CD14-positive monocyte (primary cell): Measurements from ENCODE around the gene AMPH. TPM values are rescaled to one million over a fixed set of nuclear protein-coding genes. Genes with fewer than 3 reads are reported as not detected.

Experiments used
- DNase-seq, 3 donors: peaks; one replicate each; pipeline ENCODE4 v3.0.0-alpha.2; 2011 to 2022
- H2AFZ ChIP-seq: 2 replicates; pipeline ENCODE4 v1.6.0; 2012; ENCODE audit warnings: mild to moderate bottlenecking, low read depth, low read length, inconsistent platforms; ENCODE audit not compliant: insufficient read depth, poor library complexity, severe bottlenecking
- H3K27ac ChIP-seq, 2 donors: 1 replicate in 1 of 2; 2 replicates in 1 of 2; pipeline ENCODE4 v1.5.1; 2012 to 2013; ENCODE audit warnings: low read length in 2 of 2, control low read depth in 1 of 2, inconsistent platforms in 1 of 2, low read depth in 1 of 2, mild to moderate bottlenecking in 1 of 2
- H3K27me3 ChIP-seq, 2 donors: one replicate each; pipeline versions ENCODE4 v1.6.0 to v1.6.1; 2011 to 2013; ENCODE audit warnings: low read length in 2 of 2; ENCODE audit not compliant: control insufficient read depth in 2 of 2, insufficient read depth in 2 of 2
- H3K36me3 ChIP-seq, 2 donors: replicated peaks in 1 of 2; 1 replicate in 1 of 2; 2 replicates in 1 of 2; pipeline versions ENCODE4 v1.5.1 to v1.6.1; 2012 to 2013; ENCODE audit warnings: low read length in 2 of 2, control low read depth in 1 of 2, inconsistent platforms in 1 of 2, mild to moderate bottlenecking in 1 of 2; ENCODE audit not compliant: insufficient read depth in 2 of 2, control insufficient read depth in 1 of 2
- H3K4me1 ChIP-seq, 2 donors: 1 replicate in 1 of 2; 2 replicates in 1 of 2; pipeline versions ENCODE4 v1.5.1 to v1.6.1; 2012 to 2013; ENCODE audit warnings: low read length in 2 of 2, control low read depth in 1 of 2, inconsistent platforms in 1 of 2, mild to moderate bottlenecking in 1 of 2, moderate library complexity in 1 of 2; ENCODE audit not compliant: insufficient read depth in 2 of 2, control insufficient read depth in 1 of 2
- H3K4me2 ChIP-seq: replicated peaks from 2 replicates; pipeline ENCODE3; 2012; ENCODE audit warnings: low read length, moderate library complexity, mild to moderate bottlenecking; ENCODE audit not compliant: poor library complexity, severe bottlenecking; ENCODE audit errors: extremely low read depth
- H3K4me3 ChIP-seq, 3 experiments: fragments of 200-600 bp in 1 of 3; sonication (generic) in 1 of 3; replicated peaks in 1 of 3; 1 replicate in 2 of 3; 2 replicates in 1 of 3; pipeline ENCODE4 v1.5.1; 2011 to 2013; ENCODE audit warnings: low read length in 3 of 3, mild to moderate bottlenecking in 3 of 3, control low read depth in 2 of 3, low read depth in 2 of 3, inconsistent platforms in 1 of 3, moderate library complexity in 1 of 3
- H3K79me2 ChIP-seq: 2 replicates; pipeline ENCODE4 v1.6.0; 2012; ENCODE audit warnings: mild to moderate bottlenecking, control low read depth, inconsistent platforms, low read length, moderate library complexity; ENCODE audit not compliant: insufficient read depth
- H3K9ac ChIP-seq: 2 replicates; pipeline ENCODE4 v1.6.0; 2017; ENCODE audit warnings: low read length, mild to moderate bottlenecking; ENCODE audit not compliant: insufficient read depth, poor library complexity, severe bottlenecking
- H3K9me3 ChIP-seq, 2 donors: replicated peaks in 1 of 2; 1 replicate in 1 of 2; 2 replicates in 1 of 2; pipeline versions ENCODE4 v1.5.1 to v1.6.1; 2012 to 2013; ENCODE audit warnings: low read length in 2 of 2, control low read depth in 1 of 2; ENCODE audit not compliant: control insufficient read depth in 1 of 2, insufficient read depth in 1 of 2
- H4K20me1 ChIP-seq: 2 replicates; pipeline ENCODE4 v1.6.0; 2012; ENCODE audit warnings: mild to moderate bottlenecking, low read length, control low read depth, moderate library complexity; ENCODE audit not compliant: insufficient read depth
- H3K27ac Mint-ChIP-seq, 7 donors: one replicate each; pipeline ENCODE4 v1.8.0; 2020; ENCODE audit warnings: mild to moderate bottlenecking in 7 of 7, mixed read lengths in 7 of 7, moderate library complexity in 6 of 7, inconsistent platforms in 2 of 7
- H3K27me3 Mint-ChIP-seq, 3 donors: one replicate each; pipeline ENCODE4 v1.8.0; 2021 to 2022; ENCODE audit warnings: low read depth in 3 of 3, mild to moderate bottlenecking in 3 of 3, mixed read lengths in 3 of 3, moderate library complexity in 3 of 3, inconsistent platforms in 1 of 3
- H3K36me3 Mint-ChIP-seq, 2 donors: one replicate each; pipeline ENCODE4 v1.8.0; 2020; ENCODE audit warnings: mixed read lengths in 2 of 2, inconsistent platforms in 1 of 2, mild to moderate bottlenecking in 1 of 2
- H3K4me1 Mint-ChIP-seq: one replicate; pipeline ENCODE4 v1.8.0; 2020; ENCODE audit warnings: mild to moderate bottlenecking, mixed read lengths
- H3K4me3 Mint-ChIP-seq, 2 donors: one replicate each; pipeline ENCODE4 v1.8.0; 2020; ENCODE audit warnings: mild to moderate bottlenecking in 2 of 2, mixed read lengths in 2 of 2, moderate library complexity in 1 of 2
- H3K9me3 Mint-ChIP-seq, 7 donors: one replicate each; pipeline ENCODE4 v1.8.0; 2020 to 2022; ENCODE audit warnings: mixed read lengths in 7 of 7, mild to moderate bottlenecking in 6 of 7, moderate library complexity in 6 of 7, inconsistent platforms in 2 of 7
- CTCF ChIP-seq: fragments of 200-600 bp; IDR thresholded peaks from one replicate; pipeline ENCODE4 v1.8.0; 2022; ENCODE audit warnings: antibody characterized with exemption, mild to moderate bottlenecking
- WGBS: methylation state at CpG from one replicate; pipeline ENCODE4 v1.1.5; 2013; ENCODE audit warnings: missing lambda C conversion rate; ENCODE audit not compliant: insufficient coverage; 5-methylcytosine and 5-hydroxymethylcytosine counted together
- intact Hi-C, 2 donors: fragments of 100-400 bp; cut with micrococcal nuclease; formaldehyde crosslinking; loops; one replicate each; pipeline versions ENCODE4 v1.15.0 to v1.15.1; 2023
- polyA plus RNA-seq, 3 donors: library from polyadenylated mRNA; depleted of rRNA in 1 of 3; unstranded in 2 of 3; stranded (reverse) in 1 of 3; fragments of 300-500 nt in 2 of 3; fragments of >200 nt in 1 of 3; fragmentation: Illumina TruSeq in 2 of 3; gene quantifications; 1 replicate in 2 of 3; 2 replicates in 1 of 3; pipeline ENCODE4 v1.2.3, GENCODE V29; 2012 to 2021

The AMPH gene
- polyA plus RNA-seq, 3 donors, result 0.61 to 0.96 (median 0.67) TPM

- no peak for TF ChIP-seq CTCF
- Histone ChIP-seq H3K4me2 (no peak overlapping the region), H3K4me3 (no peak overlapping the region), H3K9ac (no peak overlapping the region), H4K20me1 (no peaks in the 10 kb centered on the region), H3K4me1 (no peaks in the 10 kb centered on the region), H3K36me3 (no peaks in the 10 kb centered on the region), H3K27me3 (no peaks in the 10 kb centered on the region), H3K9me3 (no peaks in the 10 kb centered on the region), H3K79me2 (no peaks in the 10 kb centered on the region), H3K27ac (no peak overlapping the region), H2AFZ (no peak overlapping the region)
- Mint-ChIP-seq H3K4me3 (no peak overlapping the region), H3K27ac (no peak overlapping the region), H3K27me3 (peaks cover 0 to 2% (median 0%) of the 10 kb centered on the region in 3 donors), H3K36me3 (no peaks in the 10 kb centered on the region), H3K9me3 (peaks cover 0 to 11% (median 1%) of the 10 kb centered on the region in 7 donors), H3K4me1 (no peaks in the 10 kb centered on the region)
- no peak for DNase-seq
- intact Hi-C loops, result no loop called here
Observed at GRCh38 chr7:38438970-38439369, 192.2 kb downstream of the AMPH start.

GRCh38 chr7:38432671-38433070, 198.5 kb downstream of the AMPH start:
- H3K9me3 ChIP-seq, result no peaks in the 10 kb centered on the region
- no CpG with 5 or more reads among the region's 3 CpGs for WGBS
- H3K27ac ChIP-seq, result no peak overlapping the region
- no peak overlapping the region for H3K4me2 ChIP-seq
- TF ChIP-seq CTCF, result no peak
- no peak overlapping the region for H3K4me3 Mint-ChIP-seq
- H3K36me3 Mint-ChIP-seq, result no peaks in the 10 kb centered on the region
- H3K9ac ChIP-seq, result no peak overlapping the region
- intact Hi-C loops, result no loop called here
- H3K4me1 ChIP-seq, result no peaks in the 10 kb centered on the region
- no peaks in the 10 kb centered on the region for H3K4me1 Mint-ChIP-seq
- H2AFZ ChIP-seq, result no peak overlapping the region
- no peaks in the 10 kb centered on the region for H3K27me3 ChIP-seq
- H3K4me3 ChIP-seq, result no peak overlapping the region
- H3K9me3 Mint-ChIP-seq, result peaks cover 0 to 3% (median 0%) of the 10 kb centered on the region in 7 donors
- no peaks in the 10 kb centered on the region for H4K20me1 ChIP-seq
- H3K79me2 ChIP-seq, result no peaks in the 10 kb centered on the region
- H3K27me3 Mint-ChIP-seq, result peaks cover 0 to 2% (median 0%) of the 10 kb centered on the region in 3 donors
- H3K36me3 ChIP-seq, result no peaks in the 10 kb centered on the region
- DNase-seq, result no peak
- no peak overlapping the region for H3K27ac Mint-ChIP-seq
